ENCODE results near the gene IGF1R. TPM values are rescaled to one million over a fixed set of nuclear protein-coding genes. Genes with fewer than 3 reads are reported as not detected.

IGF1R gene
- total RNA-seq, 4 donors from 2014 or later, result 51.5 to 146 (median 89.6) TPM

DNA sequence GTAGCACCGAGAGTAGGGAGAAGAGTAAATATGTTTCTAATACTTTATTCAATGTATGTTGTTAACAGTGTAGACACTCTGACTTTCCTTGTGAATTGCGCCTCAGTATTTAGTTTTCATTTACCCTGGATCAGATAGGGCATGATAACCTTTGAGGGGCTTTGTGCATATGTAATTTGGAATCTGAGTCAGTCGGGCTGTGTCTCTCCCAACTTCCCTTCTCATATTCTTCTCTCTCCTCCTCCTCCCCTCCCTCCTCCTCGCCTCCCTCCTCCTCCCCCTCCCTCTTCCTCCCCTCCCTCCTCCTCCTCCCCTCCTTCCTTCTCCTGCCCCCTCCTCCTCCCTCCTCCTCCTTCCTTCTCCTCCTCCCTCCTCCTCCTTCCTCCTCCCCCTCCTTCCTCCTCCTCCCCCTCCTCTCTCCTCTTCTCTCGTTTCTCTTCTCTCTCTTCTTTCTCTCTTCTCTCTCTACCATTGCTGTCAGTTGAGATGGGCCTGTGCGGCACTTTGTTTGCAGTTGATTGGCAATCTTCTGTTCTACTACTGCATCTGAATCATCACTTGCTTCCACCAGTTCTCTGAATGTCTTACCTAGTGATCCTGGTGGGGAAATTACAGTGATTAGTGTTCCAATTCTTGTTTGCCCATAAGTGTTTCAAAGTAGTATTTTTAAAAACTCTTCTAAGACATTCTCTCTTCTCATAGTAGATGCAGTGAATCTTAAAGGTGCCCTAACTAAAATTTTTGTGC is 197.0 kb downstream of the IGF1R start:
- Histone ChIP-seq H3K4me1 (peaks cover 20 to 45% of the 10 kb centered on the region in 2 donors), H3K9me3 (no peaks in the 10 kb centered on the region), H3K36me3 (no peaks in the 10 kb centered on the region), H3K27ac (no peak overlapping the region), H3K4me3 (replicated peaks in 1 of 3) (no peak overlapping the region), H3K27me3 (no peaks in the 10 kb centered on the region)
- DNase-seq, result no peak
- TF ChIP-seq POLR2A (IDR thresholded peaks at IDR 0.05), result no peak
- TF ChIP-seq, protein P1, sequence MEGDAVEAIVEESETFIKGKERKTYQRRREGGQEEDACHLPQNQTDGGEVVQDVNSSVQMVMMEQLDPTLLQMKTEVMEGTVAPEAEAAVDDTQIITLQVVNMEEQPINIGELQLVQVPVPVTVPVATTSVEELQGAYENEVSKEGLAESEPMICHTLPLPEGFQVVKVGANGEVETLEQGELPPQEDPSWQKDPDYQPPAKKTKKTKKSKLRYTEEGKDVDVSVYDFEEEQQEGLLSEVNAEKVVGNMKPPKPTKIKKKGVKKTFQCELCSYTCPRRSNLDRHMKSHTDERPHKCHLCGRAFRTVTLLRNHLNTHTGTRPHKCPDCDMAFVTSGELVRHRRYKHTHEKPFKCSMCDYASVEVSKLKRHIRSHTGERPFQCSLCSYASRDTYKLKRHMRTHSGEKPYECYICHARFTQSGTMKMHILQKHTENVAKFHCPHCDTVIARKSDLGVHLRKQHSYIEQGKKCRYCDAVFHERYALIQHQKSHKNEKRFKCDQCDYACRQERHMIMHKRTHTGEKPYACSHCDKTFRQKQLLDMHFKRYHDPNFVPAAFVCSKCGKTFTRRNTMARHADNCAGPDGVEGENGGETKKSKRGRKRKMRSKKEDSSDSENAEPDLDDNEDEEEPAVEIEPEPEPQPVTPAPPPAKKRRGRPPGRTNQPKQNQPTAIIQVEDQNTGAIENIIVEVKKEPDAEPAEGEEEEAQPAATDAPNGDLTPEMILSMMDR (IDR thresholded peaks at IDR 0.05), result no peak
- 51 to 59% methylated on average over 6 of the region's 6 CpGs for WGBS, 2 donors
- intact Hi-C loops (cut with DNase I), result loop anchor here (5.0 kb wide), 1 partner anchor 58 kb away; no protein-coding TSS in a partner anchor

- H3K9me3 ChIP-seq, result no peaks in the 10 kb centered on the region
- H3K4me1 ChIP-seq, result peaks cover 37 to 55% of the 10 kb centered on the region in 2 donors
- no peaks in the 10 kb centered on the region for H3K36me3 ChIP-seq
- peak overlapping the region; percentile 80 to 97 (median 89) for H3K27ac ChIP-seq
- no peaks in the 10 kb centered on the region for H3K27me3 ChIP-seq
- peak in 1 of 2 donors; percentile 9 for TF ChIP-seq POLR2A (IDR thresholded peaks at IDR 0.05)
- TF ChIP-seq, protein P1 (IDR thresholded peaks at IDR 0.05), result peak; percentile 47 to 84 (median 78)
- 19 to 21% methylated on average over 15 of the region's 15 CpGs for WGBS, 2 donors
- intact Hi-C loops (cut with DNase I), result no loop called here
- DNase-seq, result peak; percentile 81 to 86
- H3K4me3 ChIP-seq (replicated peaks in 1 of 3), result peak overlapping the region in 1 of 3 donors; percentile 34
These were observed 202.7 kb downstream of the IGF1R start for GRCh38 chr15:98850961-98851572.

- Histone ChIP-seq H3K27ac (peak overlapping the region; percentile 80 to 97 (median 89)), H3K27me3 (no peaks in the 10 kb centered on the region), H3K36me3 (no peaks in the 10 kb centered on the region), H3K9me3 (no peaks in the 10 kb centered on the region), H3K4me3 (replicated peaks in 1 of 3) (peak overlapping the region in 1 of 3 donors; percentile 34), H3K4me1 (peaks cover 50 to 73% of the 10 kb centered on the region in 2 donors)
- peak; percentile 81 to 82 for DNase-seq
- WGBS, 2 donors, result 9 to 11% methylated on average over 8 of the region's 8 CpGs
- intact Hi-C loops (cut with DNase I), result no loop called here
- TF ChIP-seq, protein P1 (IDR thresholded peaks at IDR 0.05), result peak in 2 of 6 experiments; percentile 17 to 22
- peak in 1 of 2 donors; percentile 51 for TF ChIP-seq POLR2A (IDR thresholded peaks at IDR 0.05)
These were observed 204.8 kb downstream of the IGF1R start for GRCh38 chr15:98853161-98853560.

GRCh38 chr15:98853617-98854420 is 205.5 kb downstream of the IGF1R start:
- WGBS, 2 donors, result 61 to 65% methylated on average over 18 of the region's 18 CpGs
- H3K27me3 ChIP-seq, result no peaks in the 10 kb centered on the region
- peak overlapping the region; percentile 80 to 97 (median 89) for H3K27ac ChIP-seq
- H3K9me3 ChIP-seq, result no peaks in the 10 kb centered on the region
- H3K4me3 ChIP-seq (replicated peaks in 1 of 3), result no peak overlapping the region
- DNase-seq, result no peak
- TF ChIP-seq, protein P1 (IDR thresholded peaks at IDR 0.05), result no peak
- no peak for TF ChIP-seq POLR2A (IDR thresholded peaks at IDR 0.05)
- intact Hi-C loops (cut with DNase I), result no loop called here
- H3K4me1 ChIP-seq, result peaks cover 55 to 80% of the 10 kb centered on the region in 2 donors
- H3K36me3 ChIP-seq, result no peaks in the 10 kb centered on the region
